Trophoblast cell (in vitro differentiated cells and primary cell): ENCODE data around the gene MRPL49.
A peak's percentile ranks its signal among the peaks of the same experiment; 100 is the strongest.

ENCODE experiments used
- DNase-seq, 2 donors: peaks; one replicate each; pipeline ENCODE4 v3.0.0-alpha.2; 2016
- H2AFZ ChIP-seq: 2 replicates; pipeline ENCODE4 v1.6.1; 2013; ENCODE audit warnings: low read length, moderate library complexity, mild to moderate bottlenecking; ENCODE audit not compliant: insufficient read depth, poor library complexity
- H2AK5ac ChIP-seq: 2 replicates; pipeline ENCODE4 v1.6.1; 2013; ENCODE audit warnings: mild to moderate bottlenecking, low read length
- H2BK120ac ChIP-seq: 2 replicates; pipeline ENCODE4 v1.6.1; 2013; ENCODE audit warnings: low read length, mild to moderate bottlenecking, moderate library complexity; ENCODE audit not compliant: insufficient read depth, poor library complexity
- H2BK12ac ChIP-seq: 2 replicates; pipeline ENCODE4 v1.6.1; 2013; ENCODE audit warnings: mild to moderate bottlenecking, low read length, moderate library complexity
- H2BK5ac ChIP-seq: 2 replicates; pipeline ENCODE4 v1.6.1; 2013; ENCODE audit warnings: low read length, low read depth, moderate library complexity, mild to moderate bottlenecking; ENCODE audit not compliant: poor library complexity
- H3K14ac ChIP-seq: 2 replicates; pipeline ENCODE4 v1.6.1; 2013; ENCODE audit warnings: mild to moderate bottlenecking, low read length
- H3K18ac ChIP-seq: 2 replicates; pipeline ENCODE4 v1.6.1; 2013; ENCODE audit warnings: mild to moderate bottlenecking, low read length
- H3K23ac ChIP-seq: 2 replicates; pipeline ENCODE4 v1.6.1; 2013; ENCODE audit warnings: low read length
- H3K27ac ChIP-seq: 2 replicates; pipeline ENCODE4 v1.5.1; 2013; ENCODE audit warnings: low read depth, mild to moderate bottlenecking, inconsistent platforms, low read length, moderate library complexity
- H3K27me3 ChIP-seq: 2 replicates; pipeline ENCODE4 v1.6.1; 2013; ENCODE audit warnings: inconsistent platforms, mild to moderate bottlenecking, low read length, moderate library complexity; ENCODE audit not compliant: insufficient read depth
- H3K36me3 ChIP-seq, 2 experiments: 1 replicate in 1 of 2; 2 replicates in 1 of 2; pipeline ENCODE4 v1.6.1; 2013; ENCODE audit warnings: low read length in 2 of 2, mild to moderate bottlenecking in 2 of 2, moderate library complexity in 1 of 2; ENCODE audit not compliant: insufficient read depth in 2 of 2, control insufficient read depth in 1 of 2
- H3K4ac ChIP-seq: 2 replicates; pipeline ENCODE4 v1.6.1; 2013; ENCODE audit warnings: low read depth, mild to moderate bottlenecking, low read length, moderate library complexity
- H3K4me1 ChIP-seq, 2 experiments: 1 replicate in 1 of 2; 2 replicates in 1 of 2; pipeline ENCODE4 v1.6.1; 2013; ENCODE audit warnings: low read length in 2 of 2, mild to moderate bottlenecking in 2 of 2, moderate library complexity in 1 of 2; ENCODE audit not compliant: insufficient read depth in 2 of 2, control insufficient read depth in 1 of 2
- H3K4me2 ChIP-seq: 2 replicates; pipeline ENCODE4 v1.6.1; 2013; ENCODE audit warnings: inconsistent platforms, mild to moderate bottlenecking, low read length, moderate library complexity
- H3K4me3 ChIP-seq: 2 replicates; pipeline ENCODE4 v1.5.1; 2013; ENCODE audit warnings: mild to moderate bottlenecking, low read depth, low read length, inconsistent platforms
- H3K79me1 ChIP-seq: one replicate; pipeline ENCODE4 v1.6.1; 2013; ENCODE audit warnings: low read length
- H3K79me2 ChIP-seq: 2 replicates; pipeline ENCODE4 v1.6.1; 2013; ENCODE audit warnings: low read length, mild to moderate bottlenecking; ENCODE audit not compliant: control insufficient read depth, insufficient read depth, poor library complexity
- H3K9ac ChIP-seq: 2 replicates; pipeline ENCODE4 v1.6.1; 2013; ENCODE audit warnings: mild to moderate bottlenecking, low read length
- H3K9me3 ChIP-seq: 2 replicates; pipeline ENCODE4 v1.6.1; 2013; ENCODE audit warnings: low read depth, mild to moderate bottlenecking, control low read depth, inconsistent platforms, low read length; ENCODE audit not compliant: insufficient read depth
- H4K12ac ChIP-seq: 2 replicates; pipeline ENCODE4 v1.6.1; 2013; ENCODE audit warnings: low read depth, mild to moderate bottlenecking, low read length, moderate library complexity
- H4K8ac ChIP-seq: 2 replicates; pipeline ENCODE4 v1.6.1; 2013; ENCODE audit warnings: low read depth, mild to moderate bottlenecking, low read length, moderate library complexity
- H4K91ac ChIP-seq: one replicate; pipeline ENCODE4 v1.6.1; 2013; ENCODE audit warnings: low read depth, mild to moderate bottlenecking, low read length, moderate library complexity
- WGBS: extraction: QIAGEN DNeasy Blood & Tissue Kit; methylation state at CpG from one replicate; pipeline ENCODE4 v1.1.7; 2013; ENCODE audit warnings: missing lambda C conversion rate; ENCODE audit not compliant: insufficient read length, insufficient coverage; ENCODE audit errors: extremely low coverage; 5-methylcytosine and 5-hydroxymethylcytosine counted together

The MRPL49 gene

GRCh38 chr11:65103476-65103875, 18.6 kb upstream of the MRPL49 start:
- peaks cover 17% of the 10 kb centered on the region in 2 experiments for H3K36me3 ChIP-seq
- DNase-seq: peak in 1 of 2 donors; percentile 50
- H3K27ac ChIP-seq: no peak overlapping the region
- H2AK5ac ChIP-seq: no peak overlapping the region
- no peak overlapping the region for H3K18ac ChIP-seq
- H2AFZ ChIP-seq: no peak overlapping the region
- no peaks in the 10 kb centered on the region for H3K9me3 ChIP-seq
- H2BK120ac ChIP-seq: no peak overlapping the region
- no peak overlapping the region for H4K12ac ChIP-seq
- no peaks in the 10 kb centered on the region for H3K79me2 ChIP-seq
- no peak overlapping the region for H2BK5ac ChIP-seq
- H3K4me2 ChIP-seq: no peak overlapping the region
- H4K8ac ChIP-seq: no peak overlapping the region
- no peak overlapping the region for H3K23ac ChIP-seq
- H3K9ac ChIP-seq: no peak overlapping the region
- H3K14ac ChIP-seq: no peak overlapping the region
- H3K4ac ChIP-seq: no peak overlapping the region
- no peaks in the 10 kb centered on the region for H3K4me1 ChIP-seq
- H3K4me3 ChIP-seq: no peak overlapping the region
- H3K27me3 ChIP-seq: no peaks in the 10 kb centered on the region
- no peak overlapping the region for H4K91ac ChIP-seq
- H3K79me1 ChIP-seq: no peaks in the 10 kb centered on the region
- H2BK12ac ChIP-seq: no peak overlapping the region

- Histone ChIP-seq H3K14ac (no peak overlapping the region), H3K23ac (no peak overlapping the region), H3K9ac (no peak overlapping the region), H3K18ac (no peak overlapping the region), H3K36me3 (peaks cover 27 to 28% of the 10 kb centered on the region in 2 experiments), H3K4ac (no peak overlapping the region), H2AFZ (no peak overlapping the region), H3K4me3 (no peak overlapping the region), H4K8ac (no peak overlapping the region), H3K27me3 (no peaks in the 10 kb centered on the region), H3K4me2 (no peak overlapping the region), H3K27ac (no peak overlapping the region), H2BK12ac (no peak overlapping the region), H4K91ac (no peak overlapping the region), H4K12ac (no peak overlapping the region), H2BK120ac (no peak overlapping the region), H2AK5ac (no peak overlapping the region), H3K9me3 (no peaks in the 10 kb centered on the region), H3K79me1 (no peaks in the 10 kb centered on the region), H3K79me2 (no peaks in the 10 kb centered on the region), H2BK5ac (no peak overlapping the region), H3K4me1 (no peaks in the 10 kb centered on the region)
- no CpG with 5 or more reads among the region's 4 CpGs for WGBS
- no peak for DNase-seq
Observed at GRCh38 chr11:65104628-65105027, 17.5 kb upstream of the MRPL49 start.

GRCh38 chr11:65107078-65107477, 15.0 kb upstream of the MRPL49 start:
- H3K4me1 ChIP-seq: peaks cover 3 to 5% of the 10 kb centered on the region in 2 experiments
- no peaks in the 10 kb centered on the region for H3K79me2 ChIP-seq
- no peak overlapping the region for H3K18ac ChIP-seq
- no peak overlapping the region for H4K91ac ChIP-seq
- no peak overlapping the region for H3K9ac ChIP-seq
- H3K4me3 ChIP-seq: no peak overlapping the region
- DNase-seq: no peak
- no peaks in the 10 kb centered on the region for H3K9me3 ChIP-seq
- peaks cover 27 to 34% of the 10 kb centered on the region in 2 experiments for H3K36me3 ChIP-seq
- no peak overlapping the region for H3K23ac ChIP-seq
- H2BK12ac ChIP-seq: no peak overlapping the region
- no peak overlapping the region for H3K4me2 ChIP-seq
- no peaks in the 10 kb centered on the region for H3K27me3 ChIP-seq
- H4K12ac ChIP-seq: no peak overlapping the region
- no CpG with 5 or more reads among the region's 15 CpGs for WGBS
- H3K27ac ChIP-seq: no peak overlapping the region
- no peak overlapping the region for H3K4ac ChIP-seq
- H3K79me1 ChIP-seq: peaks cover 3% of the 10 kb centered on the region
- H3K14ac ChIP-seq: no peak overlapping the region
- H2BK120ac ChIP-seq: no peak overlapping the region
- H2AK5ac ChIP-seq: no peak overlapping the region
- no peak overlapping the region for H2AFZ ChIP-seq
- H2BK5ac ChIP-seq: no peak overlapping the region
- H4K8ac ChIP-seq: no peak overlapping the region

- Histone ChIP-seq H4K12ac (no peak overlapping the region), H3K79me1 (peaks cover 10% of the 10 kb centered on the region), H2AFZ (no peak overlapping the region), H3K9me3 (no peaks in the 10 kb centered on the region), H2BK120ac (no peak overlapping the region), H3K36me3 (peaks cover 27 to 32% of the 10 kb centered on the region in 2 experiments), H3K9ac (no peak overlapping the region), H3K27ac (no peak overlapping the region), H3K14ac (no peak overlapping the region), H3K4me2 (no peak overlapping the region), H3K79me2 (peaks cover 7% of the 10 kb centered on the region), H2BK12ac (no peak overlapping the region), H3K18ac (no peak overlapping the region), H4K8ac (no peak overlapping the region), H3K4me1 (peaks cover 3 to 6% of the 10 kb centered on the region in 2 experiments), H3K23ac (no peak overlapping the region), H4K91ac (no peak overlapping the region), H2BK5ac (no peak overlapping the region), H3K4me3 (no peak overlapping the region), H3K4ac (no peak overlapping the region), H3K27me3 (no peaks in the 10 kb centered on the region), H2AK5ac (no peak overlapping the region)
- DNase-seq: no peak
- WGBS: no CpG with 5 or more reads among the region's 52 CpGs
Observed at GRCh38 chr11:65107751-65108468, 14.2 kb upstream of the MRPL49 start.
